Panc1 (cell line): ENCODE data around the gene MGST1. TPM values are rescaled to one million over a fixed set of nuclear protein-coding genes. Genes with fewer than 3 reads are reported as not detected.

Experiments
- ATAC-seq: fragments of 200-7000 bp; cut with Tn5 transposase; 2 replicates; pipeline ENCODE4 v1.9.1; 2020; ENCODE audit warnings: mild to moderate bottlenecking, moderate library complexity
- BruUV-seq: library from RNA; stranded (reverse); fragments of 400-500 nt; replicated peaks from 2 replicates; lab custom pipeline; 2021; lab: Mats Ljungman, UMichigan
- CTCF ChIA-PET: fragments of 300-600 bp; sonication (Branson Sonifier 250); formaldehyde crosslinking; loops from one replicate; lab custom pipeline; 2022; ENCODE audit warnings: antibody characterized with exemption; lab: Charles Lee
- POLR2A ChIA-PET: fragments of 300-600 bp; sonication (Branson Sonifier 250); formaldehyde crosslinking; loops from one replicate; lab custom pipeline; 2022; ENCODE audit warnings: antibody characterized with exemption; lab: Charles Lee
- DNase-seq: peaks from one replicate; pipeline ENCODE4 v3.0.0-alpha.2; 2010; ENCODE audit warnings: low read depth, low spot score
- H3K27ac ChIP-seq: 2 replicates; pipeline ENCODE4 v1.5.1; 2011; ENCODE audit warnings: mild to moderate bottlenecking, low read length, inconsistent platforms
- H3K27me3 ChIP-seq: fragments of 200-500 bp; sonication (Bioruptor generic); 2 replicates; pipeline ENCODE4 v1.6.0; 2014; ENCODE audit warnings: low read length, inconsistent platforms; ENCODE audit not compliant: control insufficient read depth, insufficient read depth
- H3K36me3 ChIP-seq: fragments of 200-500 bp; sonication (Bioruptor generic); 2 replicates; pipeline ENCODE4 v1.5.1; 2014; ENCODE audit warnings: inconsistent platforms, mild to moderate bottlenecking, low read length, moderate library complexity; ENCODE audit not compliant: control insufficient read depth, insufficient read depth
- H3K4me1 ChIP-seq: 2 replicates; pipeline ENCODE4 v1.5.1; 2011; ENCODE audit warnings: inconsistent platforms, mild to moderate bottlenecking, low read length, moderate library complexity; ENCODE audit not compliant: control insufficient read depth, insufficient read depth
- H3K4me3 ChIP-seq, 2 experiments: 2 replicates each; pipeline ENCODE4 v1.5.1; 2011 to 2012; ENCODE audit warnings: low read depth in 2 of 2, low read length in 2 of 2, mild to moderate bottlenecking in 2 of 2, inconsistent platforms in 1 of 2, moderate library complexity in 1 of 2
- H3K9me3 ChIP-seq: fragments of 200-500 bp; sonication (Bioruptor generic); 2 replicates; pipeline ENCODE4 v1.5.1; 2014; ENCODE audit warnings: low read depth, mild to moderate bottlenecking, inconsistent platforms, low read length, moderate library complexity; ENCODE audit not compliant: control insufficient read depth, insufficient read depth
- CTCF ChIP-seq: fragments of 450-650 bp; IDR thresholded peaks from 2 replicates; pipeline ENCODE4 v1.5.1; 2017; ENCODE audit warnings: mild to moderate bottlenecking
- POLR2AphosphoS5 ChIP-seq: IDR thresholded peaks from 2 replicates; pipeline ENCODE4 v1.6.1; 2012; ENCODE audit warnings: mild to moderate bottlenecking, low read depth, low read length, moderate library complexity
- REST ChIP-seq, 2 experiments: IDR thresholded peaks; 2 replicates each; pipeline ENCODE4 v1.6.1; 2011 to 2012; ENCODE audit warnings: low read depth in 2 of 2, control low read depth in 1 of 2, low read length in 1 of 2, mild to moderate bottlenecking in 1 of 2, moderate library complexity in 1 of 2; ENCODE audit not compliant: insufficient read depth in 1 of 2
- SIN3A ChIP-seq: IDR thresholded peaks from 2 replicates; pipeline ENCODE4 v1.6.1; 2012; ENCODE audit warnings: low read depth, mild to moderate bottlenecking, low read length, moderate library complexity, borderline replicate concordance; ENCODE audit not compliant: insufficient read depth
- TCF7L2 ChIP-seq: IDR thresholded peaks from 2 replicates; pipeline ENCODE4 v1.6.1; 2011; ENCODE audit warnings: mild to moderate bottlenecking, low read depth, low read length, inconsistent platforms
- in situ Hi-C: cut with HindIII; loops from 2 replicates; pipeline ENCODE4 v1.10.0; 2016; ENCODE audit warnings: low sequenced_read_pairs, low pct_unique_long_range_greater_than_20kb
- intact Hi-C: fragments of 100-400 bp; cut with micrococcal nuclease; formaldehyde crosslinking; loops from one replicate; pipeline ENCODE4 v1.10.0; 2022; ENCODE audit not compliant: unreplicated experiment
- total RNA-seq: library from RNA; stranded (reverse); gene quantifications from one replicate; pipeline ENCODE4 v1.2.1, GENCODE V29; 2021; ENCODE audit not compliant: unreplicated experiment

MGST1 gene
- total RNA-seq, 1 experiment from 2014 or later = 8.8 TPM

- no peaks in the 10 kb centered on the region for H3K36me3 ChIP-seq
- H3K4me3 ChIP-seq = no peak overlapping the region
- no peak overlapping the region for H3K27ac ChIP-seq
- in situ Hi-C loops = no loop called here
- ChIA-PET POLR2A (no interaction called here), CTCF (no interaction called here)
- no peaks in the 10 kb centered on the region for H3K9me3 ChIP-seq
- ATAC-seq (no peak), DNase-seq (no peak)
- peaks cover 4% of the 10 kb centered on the region; the same call in 1 of the 2 replicates for H3K4me1 ChIP-seq
- TF ChIP-seq CTCF (no peak), SIN3A (no peak), REST (IDR thresholded peaks at IDR 0.05; ENCODE audit: insufficient read depth in 1 of 2, low read depth in 2 of 2, low read length in 1 of 2) (no peak), TCF7L2 (no peak), POLR2AphosphoS5 (no peak)
- no TSS peak for BruUV-seq
- no peaks in the 10 kb centered on the region for H3K27me3 ChIP-seq
- intact Hi-C loops = no loop called here
These were observed 37.3 kb downstream of the MGST1 start for GRCh38 chr12:16384732-16385131.

- POLR2A ChIA-PET = no interaction called here
- DNase-seq = peak; percentile 18
- ATAC-seq = peak; percentile 82
These were observed 38.6 kb downstream of the MGST1 start for GRCh38 chr12:16385782-16386646.

More at GRCh38 chr12:16385782-16386646, 38.6 kb downstream of the MGST1 start:
- CTCF ChIA-PET = interaction anchor here (0.6 kb wide), 3 partner anchors 278 to 1256 kb away, joined by 3 read pairs; no protein-coding TSS in a partner anchor
- BruUV-seq = no TSS peak
- Histone ChIP-seq H3K9me3 (no peaks in the 10 kb centered on the region), H3K4me3 (no peak overlapping the region), H3K4me1 (peaks cover 4% of the 10 kb centered on the region; the same call in 1 of the 2 replicates), H3K36me3 (no peaks in the 10 kb centered on the region), H3K27ac (no peak overlapping the region), H3K27me3 (no peaks in the 10 kb centered on the region)
- in situ Hi-C loops = no loop called here
- TF ChIP-seq CTCF (peak; percentile 60), TCF7L2 (no peak)
- intact Hi-C loops = no loop called here
